IMR-90 (cell line): Measurements from ENCODE around the gene ZBTB4. TPM values are rescaled to one million over a fixed set of nuclear protein-coding genes. Genes with fewer than 3 reads are reported as not detected.
"Not testable (repeated sequence)": the region's sequence is repeated elsewhere in the genome, so short reads cannot be mapped to it uniquely, and the experiment has no call there.

Experiments used
- ATAC-seq: fragments of 200-7000 bp; cut with Tn5 transposase; 2 replicates; pipeline ENCODE4 v1.9.1; 2020; ENCODE audit warnings: low read depth, mild to moderate bottlenecking, moderate library complexity
- BruUV-seq: library from RNA; stranded (reverse); fragments of 400-500 nt; replicated peaks from 2 replicates; lab custom pipeline; 2021; lab: Mats Ljungman, UMichigan
- CTCF ChIA-PET: fragments of 300-600 bp; formaldehyde crosslinking; extraction: SDS; loops from one replicate; lab custom pipeline; 2021; ENCODE audit warnings: antibody characterized with exemption; lab: Yijun Ruan, JAX
- POLR2A ChIA-PET: fragments of 300-600 bp; sonication (Branson Sonifier 250); formaldehyde crosslinking; loops from one replicate; lab custom pipeline; 2022; ENCODE audit warnings: antibody characterized with exemption; ENCODE audit not compliant: unreplicated experiment; lab: Charles Lee
- DNase-seq: peaks from one replicate; pipeline ENCODE4 v3.0.0; 2013
- H2AFZ ChIP-seq: replicated peaks from 2 replicates; pipeline ENCODE3; 2013; ENCODE audit warnings: low read length, mild to moderate bottlenecking; ENCODE audit not compliant: poor library complexity
- H2AK5ac ChIP-seq: 2 replicates; pipeline ENCODE4 v1.6.1; 2013; ENCODE audit warnings: low read depth, low read length, inconsistent platforms
- H2AK9ac ChIP-seq: replicated peaks from 2 replicates; pipeline ENCODE3; 2013; ENCODE audit warnings: mild to moderate bottlenecking, low read depth, low read length, moderate library complexity; ENCODE audit not compliant: poor library complexity
- H2BK120ac ChIP-seq: 2 replicates; pipeline ENCODE4 v1.6.1; 2013; ENCODE audit warnings: low read depth, low read length, inconsistent platforms
- H2BK15ac ChIP-seq: 3 replicates; pipeline ENCODE4 v1.6.1; 2013; ENCODE audit warnings: low read depth, low read length, inconsistent platforms
- H2BK20ac ChIP-seq: 2 replicates; pipeline ENCODE4 v1.6.1; 2013; ENCODE audit warnings: low read depth, mild to moderate bottlenecking, inconsistent platforms, low read length, moderate library complexity
- H2BK5ac ChIP-seq: 2 replicates; pipeline ENCODE4 v1.6.1; 2013; ENCODE audit warnings: mild to moderate bottlenecking, low read depth, low read length, inconsistent platforms; ENCODE audit not compliant: poor library complexity, severe bottlenecking
- H3K14ac ChIP-seq: replicated peaks from 2 replicates; pipeline ENCODE4 v1.6.1; 2013; ENCODE audit warnings: low read depth, low read length, inconsistent platforms
- H3K18ac ChIP-seq: 2 replicates; pipeline ENCODE4 v1.6.1; 2013; ENCODE audit warnings: low read depth, low read length, control low read depth
- H3K23ac ChIP-seq: 2 replicates; pipeline ENCODE4 v1.6.1; 2013; ENCODE audit warnings: low read depth, low read length, inconsistent platforms
- H3K27ac ChIP-seq: 2 replicates; pipeline ENCODE4 v1.5.1; 2013; ENCODE audit warnings: mild to moderate bottlenecking, control low read depth, low read length; ENCODE audit not compliant: insufficient read depth
- H3K27me3 ChIP-seq: 2 replicates; pipeline ENCODE4 v1.6.1; 2013; ENCODE audit warnings: low read length; ENCODE audit not compliant: control insufficient read depth, insufficient read depth
- H3K36me3 ChIP-seq: 2 replicates; pipeline ENCODE4 v1.6.1; 2013; ENCODE audit warnings: low read length, mixed read lengths; ENCODE audit not compliant: control insufficient read depth, insufficient read depth
- H3K4ac ChIP-seq: 2 replicates; pipeline ENCODE4 v1.6.1; 2013; ENCODE audit warnings: low read depth, low read length, inconsistent platforms
- H3K4me1 ChIP-seq: 2 replicates; pipeline ENCODE4 v1.6.1; 2013; ENCODE audit warnings: low read length, mixed read lengths; ENCODE audit not compliant: control insufficient read depth, insufficient read depth
- H3K4me2 ChIP-seq: 2 replicates; pipeline ENCODE4 v1.6.1; 2013; ENCODE audit warnings: low read depth, mild to moderate bottlenecking, control low read depth, low read length, moderate library complexity
- H3K4me3 ChIP-seq: 2 replicates; pipeline ENCODE4 v1.5.1; 2013; ENCODE audit warnings: low read depth, mild to moderate bottlenecking, control low read depth, low read length, moderate library complexity; ENCODE audit not compliant: insufficient read depth
- H3K56ac ChIP-seq: 2 replicates; pipeline ENCODE4 v1.6.1; 2013; ENCODE audit warnings: low read length, inconsistent platforms; ENCODE audit not compliant: insufficient read depth; ENCODE audit errors: extremely low read depth
- H3K79me1 ChIP-seq, 2 experiments: 2 replicates each; pipeline ENCODE4 v1.6.1; 2013; ENCODE audit warnings: low read length in 2 of 2, inconsistent platforms in 1 of 2, low read depth in 1 of 2
- H3K9ac ChIP-seq: 2 replicates; pipeline ENCODE4 v1.6.1; 2013; ENCODE audit warnings: low read depth, low read length, control low read depth
- H3K9me1 ChIP-seq: 2 replicates; pipeline ENCODE4 v1.6.1; 2013; ENCODE audit warnings: low read length, inconsistent platforms; ENCODE audit not compliant: insufficient read depth
- H3K9me3 ChIP-seq: 2 replicates; pipeline ENCODE4 v1.6.1; 2013; ENCODE audit warnings: low read length; ENCODE audit not compliant: control insufficient read depth, insufficient read depth
- H4K20me1 ChIP-seq: 2 replicates; pipeline ENCODE4 v1.6.1; 2013; ENCODE audit warnings: low read length, inconsistent platforms; ENCODE audit not compliant: insufficient read depth
- H4K5ac ChIP-seq: 2 replicates; pipeline ENCODE4 v1.6.1; 2013; ENCODE audit warnings: mild to moderate bottlenecking, low read depth, low read length, control low read depth
- H4K8ac ChIP-seq, 2 experiments: 2 replicates each; pipeline ENCODE4 v1.6.1; 2013; ENCODE audit warnings: low read depth in 2 of 2, low read length in 2 of 2, control low read depth in 1 of 2, inconsistent platforms in 1 of 2
- H4K91ac ChIP-seq: 2 replicates; pipeline ENCODE4 v1.6.1; 2013; ENCODE audit warnings: low read depth, low read length, inconsistent platforms; ENCODE audit not compliant: insufficient read depth
- WGBS, 2 experiments: methylation state at CpG; one replicate each; pipeline versions ENCODE4 v1.1.5 to v1.1.7; 2013; ENCODE audit warnings: missing lambda C conversion rate in 2 of 2; ENCODE audit not compliant: insufficient read length in 1 of 2; ENCODE audit errors: extremely low coverage in 2 of 2; 5-methylcytosine and 5-hydroxymethylcytosine counted together
- dilution Hi-C: fragments of 300-500 bp; cut with HindIII; formaldehyde crosslinking; loops from one replicate; pipeline ENCODE4 v1.14.3; 2018; ENCODE audit warnings: low sequenced_read_pairs; ENCODE audit not compliant: unreplicated experiment
- in situ Hi-C: fragments of 300-500 bp; cut with MboI; formaldehyde crosslinking; loops from 3 replicates; pipeline ENCODE4 v1.14.3; 2019; ENCODE audit warnings: low sequenced_read_pairs, inconsistent platforms, mixed read lengths
- intact Hi-C: fragments of 100-400 bp; cut with micrococcal nuclease; formaldehyde crosslinking; loops from 2 replicates; pipeline ENCODE4 v1.10.0; 2022
- polyA plus RNA-seq, 3 experiments: library from polyadenylated mRNA; depleted of rRNA; stranded (reverse); fragments of >200 nt; gene quantifications; 2 replicates each; pipeline ENCODE4 v1.2.3, GENCODE V29; 2012; ENCODE audit warnings: low replicate concordance in 1 of 3
- total RNA-seq: library from RNA; depleted of rRNA; stranded (reverse); fragments of >200 nt; gene quantifications from 2 replicates; pipeline ENCODE4 v1.2.3, GENCODE V29; 2012
- TF ChIP-seq, protein P1 (sequence below): fragments of 150-350 bp; IDR thresholded peaks from 2 replicates; pipeline ENCODE4 v1.6.1; 2016; ENCODE audit warnings: low read depth, mild to moderate bottlenecking, low read length, moderate library complexity, borderline replicate concordance

ZBTB4 gene
- total and polyA plus RNA-seq, 2 of the 4 experiments (the other 2 are of a cell fraction), result 6.3 to 20.3 TPM

DNA sequence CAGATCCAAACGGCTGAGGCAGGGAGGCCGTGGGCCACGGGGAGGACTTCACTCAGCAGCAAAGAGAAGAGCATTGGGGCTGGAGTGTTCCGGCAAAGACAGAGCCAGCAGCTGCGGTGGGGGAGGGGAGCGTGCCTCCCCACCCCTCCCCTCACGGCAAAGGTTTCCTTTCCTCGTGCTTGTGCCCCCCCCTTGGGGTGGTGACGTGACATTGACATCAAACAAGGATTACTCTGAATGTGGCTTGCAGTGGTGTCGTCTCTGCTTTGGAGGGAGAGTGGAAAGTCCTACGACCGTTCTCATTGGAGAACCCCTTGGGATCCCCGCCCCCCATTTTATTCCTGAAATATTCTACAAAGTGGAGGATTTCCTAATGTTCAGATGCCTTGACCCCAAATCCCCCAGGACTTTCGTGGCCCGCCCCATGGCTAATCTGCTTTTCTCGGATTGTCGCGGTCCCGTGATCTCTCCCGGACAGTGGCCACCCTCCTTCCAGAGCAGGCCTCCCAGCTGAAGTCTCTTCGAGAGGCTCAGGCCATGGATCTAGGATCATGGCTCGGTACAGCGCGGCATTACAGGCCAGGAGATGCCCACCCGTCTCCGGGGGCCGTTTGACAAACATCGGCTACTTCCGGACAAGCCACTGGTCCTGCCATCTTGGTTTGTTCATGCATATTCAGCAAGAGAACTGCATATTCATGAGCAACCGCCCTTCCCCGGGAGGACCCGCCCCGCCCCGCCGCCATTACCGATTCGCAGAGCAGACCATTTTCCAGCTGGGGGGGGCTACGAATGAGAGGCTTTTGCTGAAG, 4.0 kb upstream of the ZBTB4 start (continued):
- TF ChIP-seq, protein P1, sequence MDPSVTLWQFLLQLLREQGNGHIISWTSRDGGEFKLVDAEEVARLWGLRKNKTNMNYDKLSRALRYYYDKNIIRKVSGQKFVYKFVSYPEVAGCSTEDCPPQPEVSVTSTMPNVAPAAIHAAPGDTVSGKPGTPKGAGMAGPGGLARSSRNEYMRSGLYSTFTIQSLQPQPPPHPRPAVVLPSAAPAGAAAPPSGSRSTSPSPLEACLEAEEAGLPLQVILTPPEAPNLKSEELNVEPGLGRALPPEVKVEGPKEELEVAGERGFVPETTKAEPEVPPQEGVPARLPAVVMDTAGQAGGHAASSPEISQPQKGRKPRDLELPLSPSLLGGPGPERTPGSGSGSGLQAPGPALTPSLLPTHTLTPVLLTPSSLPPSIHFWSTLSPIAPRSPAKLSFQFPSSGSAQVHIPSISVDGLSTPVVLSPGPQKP, result no peak

DNA sequence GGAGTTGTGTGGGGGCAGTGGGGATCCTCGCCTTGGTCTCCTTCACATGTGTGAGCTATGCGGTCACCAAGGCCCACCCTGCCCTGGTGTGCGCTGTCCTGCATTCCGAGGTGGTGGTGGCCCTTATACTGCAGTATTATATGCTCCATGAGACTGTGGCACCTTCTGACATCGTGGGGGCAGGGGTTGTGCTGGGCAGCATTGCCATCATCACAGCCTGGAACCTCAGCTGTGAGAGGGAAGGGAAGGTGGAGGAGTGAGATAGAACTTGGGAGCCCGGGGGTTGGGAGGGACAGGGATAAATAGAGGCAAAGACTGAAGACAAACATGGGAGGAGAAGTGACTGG, 3.3 kb upstream of the ZBTB4 start:
- Histone ChIP-seq H2AK5ac (peak overlapping the region; percentile 98), H4K8ac (peak overlapping the region; percentile 91 to 98), H2BK5ac (peak overlapping the region; percentile 100), H3K4me2 (peak overlapping the region; percentile 93), H2BK15ac (peak overlapping the region; percentile 82; the same call in 1 of the 3 replicates), H3K14ac (peak overlapping the region; percentile 100), H3K18ac (peak overlapping the region; percentile 95), H3K9ac (peak overlapping the region; percentile 98), H4K91ac (peak overlapping the region; percentile 100), H2BK120ac (peak overlapping the region; percentile 100; the same call in 1 of the 2 replicates), H4K5ac (peak overlapping the region; percentile 98), H3K4me1 (peaks cover 13% of the 10 kb centered on the region), H3K4ac (peak overlapping the region; percentile 100), H3K23ac (peak overlapping the region; percentile 100), H3K79me1 (peaks cover 5 to 64% of the 10 kb centered on the region in 2 experiments; a peak in 3 of 4 replicates), H4K20me1 (peaks cover 38% of the 10 kb centered on the region), H3K27ac (peak overlapping the region; percentile 99)
- POLR2A ChIA-PET, H3K27me3 ChIP-seq, H2BK20ac ChIP-seq, H2AK9ac ChIP-seq, H3K9me3 ChIP-seq, H3K36me3 ChIP-seq, H3K4me3 ChIP-seq, CTCF ChIA-PET, H3K9me1 ChIP-seq, DNase-seq, in situ Hi-C loops, BruUV-seq, H3K56ac ChIP-seq, dilution Hi-C loops, H2AFZ ChIP-seq, ATAC-seq: not testable (repeated sequence)
- 50% methylated on average over 1 of the region's 6 CpGs; no CpG with 5 or more reads in 1 of the 2 experiments for WGBS, 2 experiments
- intact Hi-C loops, result loop anchor here (5.0 kb wide), 1 partner anchor 205 kb away; the partner anchor contains the start of genes TP53 and WRAP53
